ENCODE results near the gene SHKBP1.

The SHKBP1 gene

GRCh38 chr19:40582467-40582866 is 5.8 kb downstream of the SHKBP1 start:
- H2BK15ac ChIP-seq (ENCODE audit: low read depth, poor library complexity, severe bottlenecking): no peak overlapping the region
- peaks cover 49 to 70% of the 10 kb centered on the region in 2 experiments for H3K36me3 ChIP-seq (ENCODE audit: control insufficient read depth in 1 of 2, insufficient read depth in 2 of 2, low read depth in 1 of 2, low read length in 2 of 2)
- no peak overlapping the region for H3K4ac ChIP-seq (ENCODE audit: low read depth in 1 of 2, low read length in 2 of 2)
- H3K23ac ChIP-seq (ENCODE audit: low read length in 2 of 2): no peak overlapping the region
- no peak overlapping the region for H3K18ac ChIP-seq (ENCODE audit: low read depth in 1 of 2, low read length in 2 of 2)
- H3K9me3 ChIP-seq (ENCODE audit: control insufficient read depth, low read length): no peaks in the 10 kb centered on the region
- DNase-seq: no peak
- H2AK5ac ChIP-seq (ENCODE audit: low read length, severe bottlenecking): no peak overlapping the region
- peaks cover 15% of the 10 kb centered on the region for H3K4me1 ChIP-seq (ENCODE audit: control insufficient read depth, insufficient read depth, low read depth, low read length)
- H4K91ac ChIP-seq (ENCODE audit: low read length): no peak overlapping the region
- WGBS: 97% methylated on average over 1 of the region's 2 CpGs
- no peak overlapping the region for H3K9ac ChIP-seq (ENCODE audit: low read length)
- no peak overlapping the region for H2BK5ac ChIP-seq (ENCODE audit: low read depth, low read length, poor library complexity, severe bottlenecking)
- H2BK12ac ChIP-seq (ENCODE audit: low read length in 2 of 2): no peak overlapping the region
- H3K79me1 ChIP-seq (replicated peaks; ENCODE audit: low read length, poor library complexity, severe bottlenecking): peaks cover 21% of the 10 kb centered on the region
- H3K4me3 ChIP-seq (ENCODE audit: insufficient read depth in 1 of 2, low read depth in 1 of 2, low read length in 2 of 2): no peak overlapping the region
- no peak overlapping the region for H4K8ac ChIP-seq (ENCODE audit: low read length)
- H3K14ac ChIP-seq (ENCODE audit: low read length in 2 of 2): no peak overlapping the region
- H3K27ac ChIP-seq (ENCODE audit: low read length, poor library complexity, severe bottlenecking): no peak overlapping the region
- no peaks in the 10 kb centered on the region for H3K27me3 ChIP-seq (ENCODE audit: control insufficient read depth in 1 of 2, insufficient read depth in 1 of 2, low read length in 2 of 2)
- no peak overlapping the region for H2AFZ ChIP-seq (ENCODE audit: low read depth, low read length)
- H2BK120ac ChIP-seq (ENCODE audit: low read depth, low read length): no peak overlapping the region
- H3K4me2 ChIP-seq (ENCODE audit: low read length, poor library complexity, severe bottlenecking): no peak overlapping the region

- H3K9me3 ChIP-seq (ENCODE audit: control insufficient read depth, low read length): no peaks in the 10 kb centered on the region
- no peak overlapping the region for H4K91ac ChIP-seq (ENCODE audit: low read length)
- no peak overlapping the region for H3K4me2 ChIP-seq (ENCODE audit: low read length, poor library complexity, severe bottlenecking)
- H3K4ac ChIP-seq (ENCODE audit: low read depth in 1 of 2, low read length in 2 of 2): no peak overlapping the region
- WGBS: 96% methylated on average over 13 of the region's 14 CpGs
- H3K4me3 ChIP-seq (ENCODE audit: insufficient read depth in 1 of 2, low read depth in 1 of 2, low read length in 2 of 2): no peak overlapping the region
- no peak overlapping the region for H3K27ac ChIP-seq (ENCODE audit: low read length, poor library complexity, severe bottlenecking)
- no peak overlapping the region for H2AK5ac ChIP-seq (ENCODE audit: low read length, severe bottlenecking)
- H3K18ac ChIP-seq (ENCODE audit: low read depth in 1 of 2, low read length in 2 of 2): no peak overlapping the region
- H3K36me3 ChIP-seq (ENCODE audit: control insufficient read depth in 1 of 2, insufficient read depth in 2 of 2, low read depth in 1 of 2, low read length in 2 of 2): peaks cover 56 to 75% of the 10 kb centered on the region in 2 experiments
- DNase-seq: no peak
- H2BK15ac ChIP-seq (ENCODE audit: low read depth, poor library complexity, severe bottlenecking): no peak overlapping the region
- no peaks in the 10 kb centered on the region for H3K27me3 ChIP-seq (ENCODE audit: control insufficient read depth in 1 of 2, insufficient read depth in 1 of 2, low read length in 2 of 2)
- H3K14ac ChIP-seq (ENCODE audit: low read length in 2 of 2): no peak overlapping the region
- no peak overlapping the region for H3K23ac ChIP-seq (ENCODE audit: low read length in 2 of 2)
- H3K79me1 ChIP-seq (replicated peaks; ENCODE audit: low read length, poor library complexity, severe bottlenecking): peaks cover 16% of the 10 kb centered on the region
- H4K8ac ChIP-seq (ENCODE audit: low read length): no peak overlapping the region
- H2BK5ac ChIP-seq (ENCODE audit: low read depth, low read length, poor library complexity, severe bottlenecking): no peak overlapping the region
- H2AFZ ChIP-seq (ENCODE audit: low read depth, low read length): no peak overlapping the region
- no peak overlapping the region for H3K9ac ChIP-seq (ENCODE audit: low read length)
- peaks cover 13% of the 10 kb centered on the region for H3K4me1 ChIP-seq (ENCODE audit: control insufficient read depth, insufficient read depth, low read depth, low read length)
- H2BK12ac ChIP-seq (ENCODE audit: low read length in 2 of 2): no peak overlapping the region
- no peak overlapping the region for H2BK120ac ChIP-seq (ENCODE audit: low read depth, low read length)
Observed at GRCh38 chr19:40583283-40583682, 6.6 kb downstream of the SHKBP1 start.

DNA sequence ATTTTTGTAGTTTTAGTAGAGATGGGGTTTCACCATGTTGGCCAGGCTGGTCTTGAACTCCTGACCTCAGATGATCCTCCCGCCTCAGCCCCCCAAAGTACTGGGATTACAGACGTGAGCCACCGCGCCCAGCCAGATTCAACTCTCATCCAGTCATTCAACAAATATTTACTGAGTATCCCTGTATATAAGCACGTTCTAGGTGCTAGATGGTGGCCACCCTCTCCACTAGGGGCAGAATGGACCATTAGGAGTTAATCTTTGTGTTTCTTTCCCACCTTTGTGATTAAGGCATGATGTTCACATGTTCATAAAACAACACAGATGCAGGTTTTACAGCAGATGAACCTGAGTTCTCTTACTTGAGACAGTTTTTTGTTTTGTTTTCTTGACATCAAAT is 7.3 kb downstream of the SHKBP1 start:
- Histone ChIP-seq H2BK120ac (ENCODE audit: low read depth, low read length) (no peak overlapping the region), H3K27ac (ENCODE audit: low read length, poor library complexity, severe bottlenecking) (peak overlapping the region; percentile 14), H3K36me3 (ENCODE audit: control insufficient read depth in 1 of 2, insufficient read depth in 2 of 2, low read depth in 1 of 2, low read length in 2 of 2) (peaks cover 60 to 75% of the 10 kb centered on the region in 2 experiments), H3K9ac (ENCODE audit: low read length) (no peak overlapping the region), H3K27me3 (ENCODE audit: control insufficient read depth in 1 of 2, insufficient read depth in 1 of 2, low read length in 2 of 2) (no peaks in the 10 kb centered on the region), H2BK5ac (ENCODE audit: low read depth, low read length, poor library complexity, severe bottlenecking) (no peak overlapping the region), H4K91ac (ENCODE audit: low read length) (no peak overlapping the region), H3K4me3 (ENCODE audit: insufficient read depth in 1 of 2, low read depth in 1 of 2, low read length in 2 of 2) (no peak overlapping the region), H3K18ac (ENCODE audit: low read depth in 1 of 2, low read length in 2 of 2) (no peak overlapping the region), H2BK15ac (ENCODE audit: low read depth, poor library complexity, severe bottlenecking) (no peak overlapping the region), H2AFZ (ENCODE audit: low read depth, low read length) (no peak overlapping the region), H3K4me2 (ENCODE audit: low read length, poor library complexity, severe bottlenecking) (no peak overlapping the region), H3K23ac (ENCODE audit: low read length in 2 of 2) (no peak overlapping the region), H4K8ac (ENCODE audit: low read length) (no peak overlapping the region), H3K79me1 (replicated peaks; ENCODE audit: low read length, poor library complexity, severe bottlenecking) (peaks cover 16% of the 10 kb centered on the region), H3K14ac (ENCODE audit: low read length in 2 of 2) (no peak overlapping the region), H2BK12ac (ENCODE audit: low read length in 2 of 2) (no peak overlapping the region), H3K4me1 (ENCODE audit: control insufficient read depth, insufficient read depth, low read depth, low read length) (peaks cover 19% of the 10 kb centered on the region), H3K9me3 (ENCODE audit: control insufficient read depth, low read length) (no peaks in the 10 kb centered on the region), H2AK5ac (ENCODE audit: low read length, severe bottlenecking) (no peak overlapping the region), H3K4ac (ENCODE audit: low read depth in 1 of 2, low read length in 2 of 2) (no peak overlapping the region)
- WGBS: 100% methylated on average over 1 of the region's 5 CpGs
- DNase-seq: no peak

- Histone ChIP-seq H3K14ac (ENCODE audit: low read length in 2 of 2) (no peak overlapping the region), H2BK15ac (ENCODE audit: low read depth, poor library complexity, severe bottlenecking) (no peak overlapping the region), H2AK5ac (ENCODE audit: low read length, severe bottlenecking) (no peak overlapping the region), H3K27me3 (ENCODE audit: control insufficient read depth in 1 of 2, insufficient read depth in 1 of 2, low read length in 2 of 2) (no peaks in the 10 kb centered on the region), H2BK5ac (ENCODE audit: low read depth, low read length, poor library complexity, severe bottlenecking) (no peak overlapping the region), H3K9me3 (ENCODE audit: control insufficient read depth, low read length) (no peaks in the 10 kb centered on the region), H2AFZ (ENCODE audit: low read depth, low read length) (no peak overlapping the region), H3K23ac (ENCODE audit: low read length in 2 of 2) (no peak overlapping the region), H3K4me3 (ENCODE audit: insufficient read depth in 1 of 2, low read depth in 1 of 2, low read length in 2 of 2) (no peak overlapping the region), H4K91ac (ENCODE audit: low read length) (no peak overlapping the region), H3K4me2 (ENCODE audit: low read length, poor library complexity, severe bottlenecking) (no peak overlapping the region), H2BK12ac (ENCODE audit: low read length in 2 of 2) (no peak overlapping the region), H4K8ac (ENCODE audit: low read length) (no peak overlapping the region), H3K79me1 (replicated peaks; ENCODE audit: low read length, poor library complexity, severe bottlenecking) (peaks cover 13% of the 10 kb centered on the region), H3K36me3 (ENCODE audit: control insufficient read depth in 1 of 2, insufficient read depth in 2 of 2, low read depth in 1 of 2, low read length in 2 of 2) (peaks cover 65 to 67% of the 10 kb centered on the region in 2 experiments), H3K27ac (ENCODE audit: low read length, poor library complexity, severe bottlenecking) (peak overlapping the region; percentile 75), H3K4ac (ENCODE audit: low read depth in 1 of 2, low read length in 2 of 2) (no peak overlapping the region), H3K9ac (ENCODE audit: low read length) (no peak overlapping the region), H3K18ac (ENCODE audit: low read depth in 1 of 2, low read length in 2 of 2) (no peak overlapping the region), H3K4me1 (ENCODE audit: control insufficient read depth, insufficient read depth, low read depth, low read length) (peaks cover 21% of the 10 kb centered on the region), H2BK120ac (ENCODE audit: low read depth, low read length) (no peak overlapping the region)
- no peak for DNase-seq
- WGBS: 74% methylated on average over 10 of the region's 11 CpGs
Observed at GRCh38 chr19:40585241-40585981, 8.7 kb downstream of the SHKBP1 start.

Data from mesenchymal stem cell (in vitro differentiated cells and primary cell).